GM12801 (cell line): ENCODE data around the gene SP8.

Experiments used
- TF ChIP-seq, protein P1 (sequence below): IDR thresholded peaks from one replicate; pipeline ENCODE4 v1.5.1; 2011; ENCODE audit warnings: control low read depth; ENCODE audit not compliant: insufficient read length; ENCODE audit errors: extremely low read depth

Gene SP8

DNA sequence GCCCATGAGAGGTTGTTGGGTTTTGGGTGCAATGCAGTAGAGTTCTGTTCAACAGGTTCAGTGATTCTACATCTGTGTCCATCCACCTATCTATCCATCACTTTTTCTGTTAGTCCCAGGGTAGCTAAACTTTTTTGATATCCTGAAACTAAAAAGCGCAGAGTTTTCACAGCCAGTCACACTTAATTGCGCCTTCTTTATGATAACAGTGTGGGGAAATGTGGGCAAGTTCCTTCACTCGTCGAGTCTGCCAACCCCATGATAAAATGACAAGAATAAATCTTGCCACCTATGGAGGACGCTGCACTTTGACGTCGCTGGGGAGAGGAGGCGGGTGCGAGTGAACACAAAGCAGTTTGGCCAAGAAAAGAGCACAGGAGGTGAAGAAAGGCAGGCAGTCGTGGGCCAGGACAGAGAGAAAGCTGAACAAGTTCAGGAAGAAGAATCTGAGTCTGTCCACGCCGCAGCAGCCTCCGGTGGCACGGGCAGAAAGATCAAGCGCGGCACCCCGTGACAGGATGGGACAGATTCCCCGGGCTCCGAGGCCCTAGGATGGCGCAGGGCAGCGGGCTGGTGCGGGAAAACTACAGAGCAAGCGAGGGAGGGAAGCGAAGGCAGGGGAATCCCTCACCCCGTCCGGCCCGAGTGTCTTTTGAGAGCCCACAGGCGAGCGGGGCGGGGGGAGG, 9.2 kb downstream of the SP8 start:
- TF ChIP-seq, protein P1, sequence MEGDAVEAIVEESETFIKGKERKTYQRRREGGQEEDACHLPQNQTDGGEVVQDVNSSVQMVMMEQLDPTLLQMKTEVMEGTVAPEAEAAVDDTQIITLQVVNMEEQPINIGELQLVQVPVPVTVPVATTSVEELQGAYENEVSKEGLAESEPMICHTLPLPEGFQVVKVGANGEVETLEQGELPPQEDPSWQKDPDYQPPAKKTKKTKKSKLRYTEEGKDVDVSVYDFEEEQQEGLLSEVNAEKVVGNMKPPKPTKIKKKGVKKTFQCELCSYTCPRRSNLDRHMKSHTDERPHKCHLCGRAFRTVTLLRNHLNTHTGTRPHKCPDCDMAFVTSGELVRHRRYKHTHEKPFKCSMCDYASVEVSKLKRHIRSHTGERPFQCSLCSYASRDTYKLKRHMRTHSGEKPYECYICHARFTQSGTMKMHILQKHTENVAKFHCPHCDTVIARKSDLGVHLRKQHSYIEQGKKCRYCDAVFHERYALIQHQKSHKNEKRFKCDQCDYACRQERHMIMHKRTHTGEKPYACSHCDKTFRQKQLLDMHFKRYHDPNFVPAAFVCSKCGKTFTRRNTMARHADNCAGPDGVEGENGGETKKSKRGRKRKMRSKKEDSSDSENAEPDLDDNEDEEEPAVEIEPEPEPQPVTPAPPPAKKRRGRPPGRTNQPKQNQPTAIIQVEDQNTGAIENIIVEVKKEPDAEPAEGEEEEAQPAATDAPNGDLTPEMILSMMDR: no peak

DNA sequence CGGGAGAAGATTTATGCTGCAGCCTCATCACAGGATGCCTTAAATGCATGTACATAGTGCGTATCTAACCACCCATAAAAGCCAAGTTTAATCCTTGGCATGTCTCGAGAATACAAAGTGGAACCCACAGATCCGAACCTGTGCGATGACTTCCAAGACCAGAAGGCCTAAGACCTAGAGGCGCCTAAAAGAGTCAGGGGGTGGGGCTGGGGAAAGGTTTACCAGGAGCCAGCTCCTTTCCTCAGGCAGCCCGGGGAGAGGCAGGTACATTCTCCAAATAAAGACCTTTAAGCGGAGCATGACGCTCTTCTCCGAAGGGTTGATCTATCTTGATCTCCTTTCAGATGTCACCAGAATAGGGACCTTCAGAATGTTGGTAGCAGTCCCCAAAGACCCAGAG, 9.7 kb downstream of the SP8 start:
- TF ChIP-seq, protein P1: no peak

DNA sequence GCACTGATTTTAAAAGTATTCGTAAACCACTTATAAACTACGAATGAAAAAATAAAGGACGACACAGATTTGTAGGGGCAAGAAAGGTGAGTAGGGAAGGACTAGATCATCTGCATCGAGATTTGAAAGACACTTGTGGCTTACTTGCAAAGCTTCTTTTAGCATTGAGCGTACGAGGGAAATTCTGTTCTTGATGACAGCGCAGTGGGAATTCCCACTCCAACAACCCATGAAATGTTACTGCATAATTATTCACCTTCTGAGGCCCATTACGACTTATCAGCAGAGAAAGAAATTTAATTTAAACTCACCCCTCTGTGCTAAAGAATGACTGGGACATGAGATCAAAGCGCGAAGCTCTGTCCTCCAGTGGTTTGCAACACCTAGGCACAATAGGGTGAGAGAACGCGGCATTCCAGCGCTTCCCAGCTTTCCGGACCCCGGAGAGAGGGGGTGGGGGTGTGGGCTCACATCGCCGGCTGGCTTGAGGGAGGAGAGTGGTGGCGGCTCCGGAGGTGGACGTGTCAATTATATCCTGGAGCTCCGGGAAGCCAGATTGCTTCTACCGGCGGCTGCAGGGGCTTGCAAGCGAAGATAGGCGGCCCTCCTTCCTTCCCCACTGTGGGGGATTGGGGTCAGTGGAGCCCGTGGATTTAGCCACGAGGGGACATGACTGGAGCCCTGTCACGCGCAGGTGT, 10.3 kb downstream of the SP8 start:
- TF ChIP-seq, protein P1: no peak

DNA sequence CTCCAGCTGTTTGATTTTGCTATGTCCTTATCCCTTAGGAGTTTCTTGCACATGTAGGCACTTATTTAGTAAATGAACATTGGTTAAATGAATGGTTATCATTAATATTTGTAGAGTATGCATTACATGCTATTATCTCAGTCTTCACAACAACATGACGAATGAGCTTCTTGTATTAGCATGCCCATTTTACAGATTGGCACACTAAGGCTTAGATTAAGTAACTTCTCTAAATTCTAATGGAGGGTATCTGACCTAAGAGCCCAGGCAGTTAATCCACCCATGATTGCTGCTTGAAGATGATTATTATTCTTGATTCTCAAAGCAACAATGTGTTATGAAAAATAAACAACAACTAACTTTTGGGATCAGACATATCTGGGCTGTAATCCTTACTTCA, 32.7 kb downstream of the SP8 start:
- TF ChIP-seq, protein P1: no peak

DNA sequence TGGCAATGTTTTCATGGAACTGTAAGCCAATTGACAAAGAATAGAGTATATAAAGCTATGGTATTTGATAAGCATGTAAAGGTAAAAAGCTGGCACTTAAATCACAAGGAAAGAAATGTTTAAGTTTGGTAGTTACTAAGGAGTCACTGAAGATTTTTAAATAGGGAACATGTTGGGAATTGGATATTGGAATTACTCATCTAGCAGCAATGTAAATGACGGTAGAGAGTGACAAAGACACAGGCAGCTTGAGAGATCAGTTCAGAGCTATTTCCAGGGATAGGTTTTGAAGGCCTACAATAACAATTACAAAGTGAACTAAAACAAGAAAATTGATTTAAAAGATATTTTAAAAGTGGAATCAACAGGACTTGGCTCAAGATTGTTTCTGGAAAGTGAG, 36.8 kb downstream of the SP8 start:
- TF ChIP-seq, protein P1: no peak

DNA sequence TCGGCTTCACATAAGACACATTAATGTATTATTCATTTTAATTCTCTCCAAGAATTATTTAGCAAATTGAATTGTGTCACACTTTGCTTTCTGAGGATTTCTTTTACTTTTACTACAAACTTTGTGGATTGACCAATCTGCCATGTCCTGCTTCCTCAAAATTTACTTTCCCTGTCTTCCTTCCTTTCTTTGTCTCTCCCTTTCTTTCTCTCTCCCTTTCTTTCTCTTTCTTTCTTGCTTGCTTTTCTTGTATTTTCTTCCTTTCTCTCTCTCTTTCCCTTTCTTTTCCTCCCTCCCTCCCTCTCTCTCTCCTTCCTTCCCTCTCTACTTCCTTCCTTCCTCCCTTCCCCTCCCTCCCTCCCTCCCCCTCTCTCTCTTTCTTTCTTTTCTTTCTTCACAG, 37.8 kb downstream of the SP8 start:
- TF ChIP-seq, protein P1: no peak

DNA sequence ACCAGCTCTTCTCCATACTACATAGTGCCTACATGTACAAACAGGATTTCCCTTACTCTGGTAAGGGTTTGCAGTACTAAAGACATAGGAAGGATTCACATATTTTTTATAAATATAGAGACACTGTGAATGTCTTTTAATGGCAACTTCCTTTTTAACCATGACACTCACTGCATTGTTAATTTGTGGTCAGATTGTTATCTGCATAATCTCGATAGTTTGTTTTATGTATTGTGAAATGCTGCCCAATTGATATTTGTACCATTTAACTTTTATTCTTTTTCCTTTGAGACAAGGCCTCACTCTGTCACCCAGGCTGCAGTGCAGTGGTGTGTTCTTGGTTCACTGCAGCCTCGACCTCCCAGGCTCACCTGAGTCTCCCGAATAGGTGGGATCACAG, 39.7 kb downstream of the SP8 start:
- TF ChIP-seq, protein P1: no peak
